ENCODE results near the gene RPS23.

RPS23 gene

GRCh38 chr5:82277987-82278710, at the start of gene RPS23:
Gene RPS23 (minus strand): TSS chr5:82278354. CDS start chr5:82278323, 31 bp downstream.
- DNase-seq (ENCODE audit: low read depth): peak; percentile 79

GRCh38 chr5:82327941-82328340, 49.8 kb upstream of the RPS23 start:
- no peak for DNase-seq (ENCODE audit: low read depth)

- DNase-seq (ENCODE audit: low read depth): no peak
Observed at GRCh38 chr5:82325996-82326395, 47.8 kb upstream of the RPS23 start.

- DNase-seq (ENCODE audit: low read depth): no peak
Observed at GRCh38 chr5:82325155-82325554, 47.0 kb upstream of the RPS23 start.

- no peak for DNase-seq (ENCODE audit: low read depth)
Observed at GRCh38 chr5:82320966-82321365, 42.8 kb upstream of the RPS23 start.

GRCh38 chr5:82319651-82320376, 41.7 kb upstream of the RPS23 start:
- DNase-seq (ENCODE audit: low read depth): no peak

- no peak for DNase-seq (ENCODE audit: low read depth)
Observed at GRCh38 chr5:82319192-82319591, 41.0 kb upstream of the RPS23 start.

- no peak for DNase-seq (ENCODE audit: low read depth)
Observed at GRCh38 chr5:82314964-82315758, 37.0 kb upstream of the RPS23 start.

GRCh38 chr5:82313016-82313415, 34.9 kb upstream of the RPS23 start:
- DNase-seq (ENCODE audit: low read depth): no peak

- peak; percentile 1 for DNase-seq (ENCODE audit: low read depth)
Observed at GRCh38 chr5:82312373-82312856, 34.3 kb upstream of the RPS23 start.

- no peak for DNase-seq (ENCODE audit: low read depth)
Observed at GRCh38 chr5:82309091-82309531, 31.0 kb upstream of the RPS23 start.

GRCh38 chr5:82308416-82308815, 30.3 kb upstream of the RPS23 start:
- DNase-seq (ENCODE audit: low read depth): no peak

GRCh38 chr5:82307451-82307850, 29.3 kb upstream of the RPS23 start:
- DNase-seq (ENCODE audit: low read depth): no peak

GRCh38 chr5:82306151-82306550, 28.0 kb upstream of the RPS23 start:
- DNase-seq (ENCODE audit: low read depth): no peak

- no peak for DNase-seq (ENCODE audit: low read depth)
Observed at GRCh38 chr5:82301190-82301589, 23.0 kb upstream of the RPS23 start.

- DNase-seq (ENCODE audit: low read depth): no peak
Observed at GRCh38 chr5:82298668-82299067, 20.5 kb upstream of the RPS23 start.

- DNase-seq (ENCODE audit: low read depth): no peak
Observed at GRCh38 chr5:82297711-82298110, 19.6 kb upstream of the RPS23 start.

GRCh38 chr5:82296929-82297328, 18.8 kb upstream of the RPS23 start:
- no peak for DNase-seq (ENCODE audit: low read depth)

- DNase-seq (ENCODE audit: low read depth): no peak
Observed at GRCh38 chr5:82295959-82296531, 17.9 kb upstream of the RPS23 start.

GRCh38 chr5:82295144-82295543, 17.0 kb upstream of the RPS23 start:
- DNase-seq (ENCODE audit: low read depth): no peak

GRCh38 chr5:82291420-82291819, 13.3 kb upstream of the RPS23 start:
- no peak for DNase-seq (ENCODE audit: low read depth)

GRCh38 chr5:82290908-82291307, 12.8 kb upstream of the RPS23 start:
- DNase-seq (ENCODE audit: low read depth): no peak

All from activated T-helper 9 cell treated with anti-CD3 and anti-CD28 coated beads, Interleukin-2, amount 50 U/mL, for 16 hours (primary cell).